Liver (tissue), 3 donors: ENCODE measurements around the gene ECHS1.

ENCODE experiments used
- GABPA ChIP-seq, 2 donors: IDR thresholded peaks in 1 of 2; conservative IDR thresholded peaks in 1 of 2; 2 replicates each; pipeline ENCODE4 v1.6.1; 2016; ENCODE audit warnings: antibody characterized with exemption in 2 of 2, mild to moderate bottlenecking in 1 of 2, moderate library complexity in 1 of 2
- RAD21 ChIP-seq, 2 donors: IDR thresholded peaks; 2 replicates each; pipeline ENCODE4 v1.6.1; 2016; ENCODE audit warnings: antibody characterized with exemption in 2 of 2, mild to moderate bottlenecking in 2 of 2
- SP1 ChIP-seq: IDR thresholded peaks from 2 replicates; pipeline ENCODE4 v1.6.1; 2018; ENCODE audit warnings: antibody characterized with exemption, mild to moderate bottlenecking
- TAF1 ChIP-seq: conservative IDR thresholded peaks from 2 replicates; pipeline ENCODE4 v1.6.1; 2016; ENCODE audit warnings: antibody characterized with exemption, mild to moderate bottlenecking
- TF ChIP-seq, protein P1 (sequence below): fragments of 150-350 bp; IDR thresholded peaks from 2 replicates; pipeline ENCODE4 v1.5.1; 2017; ENCODE audit warnings: improper control_type of control experiment, low read depth, low read length; ENCODE audit not compliant: missing input control
- TF ChIP-seq, protein P2 (sequence below): IDR thresholded peaks from 2 replicates; pipeline ENCODE4 v1.6.1; 2016; ENCODE audit warnings: antibody characterized with exemption
- donor health status: healthy.
- donor health status: healthy.

DNA sequence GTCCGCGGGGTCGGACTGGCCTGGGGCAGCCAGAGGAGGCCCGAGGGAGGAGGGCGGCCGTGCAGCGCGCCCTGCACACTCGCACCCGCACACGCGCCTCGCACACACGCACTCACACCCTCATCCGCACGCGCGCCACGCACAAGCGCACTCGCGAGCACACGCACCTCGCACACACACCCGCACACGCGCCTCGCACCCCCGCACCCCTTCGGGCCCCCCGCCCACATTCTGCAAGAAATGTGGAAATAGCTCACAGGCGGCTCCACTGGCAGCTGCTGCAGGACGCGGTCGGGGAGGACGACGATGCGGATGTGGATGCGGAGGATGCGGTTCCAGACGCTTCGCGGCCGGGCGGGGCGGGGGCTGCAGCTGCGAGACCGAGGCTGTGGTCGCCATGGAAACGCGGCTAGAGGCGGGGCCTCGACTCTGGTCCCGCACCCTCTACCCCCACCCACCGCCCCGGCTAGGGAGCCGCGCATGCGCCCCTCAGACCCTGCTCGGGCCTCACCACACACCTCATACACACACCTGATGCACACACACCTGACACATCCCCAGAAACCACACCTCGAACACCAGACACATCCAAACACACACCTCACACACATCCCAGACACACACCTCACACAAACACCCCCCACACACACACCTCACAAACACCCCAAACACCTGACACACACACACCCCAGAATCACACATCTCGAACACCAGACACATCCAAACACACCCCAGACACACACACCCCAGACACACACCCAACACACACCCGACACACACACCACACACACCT, 36.4 kb downstream of the ECHS1 start, which contains the start of gene CALY:
- TF ChIP-seq, protein P1, sequence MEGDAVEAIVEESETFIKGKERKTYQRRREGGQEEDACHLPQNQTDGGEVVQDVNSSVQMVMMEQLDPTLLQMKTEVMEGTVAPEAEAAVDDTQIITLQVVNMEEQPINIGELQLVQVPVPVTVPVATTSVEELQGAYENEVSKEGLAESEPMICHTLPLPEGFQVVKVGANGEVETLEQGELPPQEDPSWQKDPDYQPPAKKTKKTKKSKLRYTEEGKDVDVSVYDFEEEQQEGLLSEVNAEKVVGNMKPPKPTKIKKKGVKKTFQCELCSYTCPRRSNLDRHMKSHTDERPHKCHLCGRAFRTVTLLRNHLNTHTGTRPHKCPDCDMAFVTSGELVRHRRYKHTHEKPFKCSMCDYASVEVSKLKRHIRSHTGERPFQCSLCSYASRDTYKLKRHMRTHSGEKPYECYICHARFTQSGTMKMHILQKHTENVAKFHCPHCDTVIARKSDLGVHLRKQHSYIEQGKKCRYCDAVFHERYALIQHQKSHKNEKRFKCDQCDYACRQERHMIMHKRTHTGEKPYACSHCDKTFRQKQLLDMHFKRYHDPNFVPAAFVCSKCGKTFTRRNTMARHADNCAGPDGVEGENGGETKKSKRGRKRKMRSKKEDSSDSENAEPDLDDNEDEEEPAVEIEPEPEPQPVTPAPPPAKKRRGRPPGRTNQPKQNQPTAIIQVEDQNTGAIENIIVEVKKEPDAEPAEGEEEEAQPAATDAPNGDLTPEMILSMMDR = no peak
- TF ChIP-seq, protein P2, sequence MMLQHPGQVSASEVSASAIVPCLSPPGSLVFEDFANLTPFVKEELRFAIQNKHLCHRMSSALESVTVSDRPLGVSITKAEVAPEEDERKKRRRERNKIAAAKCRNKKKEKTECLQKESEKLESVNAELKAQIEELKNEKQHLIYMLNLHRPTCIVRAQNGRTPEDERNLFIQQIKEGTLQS = no peak
- TF ChIP-seq GABPA (IDR thresholded peaks at IDR 0.05 in 1 of 2, conservative IDR thresholded peaks at IDR 0.05 in 1 of 2) (no peak), RAD21 (IDR thresholded peaks at IDR 0.05) (no peak), SP1 (no peak), TAF1 (no peak)
